Activated CD4-positive, CD25-positive, alpha-beta regulatory T cell treated with anti-CD3 and anti-CD28 coated beads, Interleukin-2, amount 50 U/mL, for 24 hours (primary cell): ENCODE data around the gene RNF115.
"Not testable (repeated sequence)": the region's sequence is repeated elsewhere in the genome, so short reads cannot be mapped to it uniquely, and the experiment has no call there.

Source experiments
- ATAC-seq, 2 donors: fragments of 150-1000 bp; cut with Tn5 transposase; one replicate each; pipeline ENCODE4 v1.10.0; 2021; ENCODE audit warnings: mild to moderate bottlenecking in 1 of 2, moderate library complexity in 1 of 2

Gene RNF115

GRCh38 chr1:145729196-145729595, 94.7 kb downstream of the RNF115 start:
- ATAC-seq = no peak

- ATAC-seq = not testable (repeated sequence)
Measured at GRCh38 chr1:145726193-145726592, 97.7 kb downstream of the RNF115 start.

- peak; percentile 74 to 81 for ATAC-seq
Measured at GRCh38 chr1:145720878-145721671, 102.8 kb downstream of the RNF115 start.

- no peak for ATAC-seq
Measured at GRCh38 chr1:145720556-145720877, 103.4 kb downstream of the RNF115 start.

GRCh38 chr1:145719230-145720079, 104.4 kb downstream of the RNF115 start, which contains the start of gene CD160:
TSS of gene CD160 (plus strand) at chr1:145719499. CDS start at chr1:145728328, 8,829 bp downstream.
- ATAC-seq = peak in 1 of 2 donors; percentile 50

- ATAC-seq = not testable (repeated sequence)
Measured at GRCh38 chr1:145718465-145718864, 105.4 kb downstream of the RNF115 start.

GRCh38 chr1:145717833-145718232, 106.1 kb downstream of the RNF115 start:
- no peak for ATAC-seq

- ATAC-seq = no peak
Measured at GRCh38 chr1:145716641-145717345, 107.1 kb downstream of the RNF115 start.

DNA sequence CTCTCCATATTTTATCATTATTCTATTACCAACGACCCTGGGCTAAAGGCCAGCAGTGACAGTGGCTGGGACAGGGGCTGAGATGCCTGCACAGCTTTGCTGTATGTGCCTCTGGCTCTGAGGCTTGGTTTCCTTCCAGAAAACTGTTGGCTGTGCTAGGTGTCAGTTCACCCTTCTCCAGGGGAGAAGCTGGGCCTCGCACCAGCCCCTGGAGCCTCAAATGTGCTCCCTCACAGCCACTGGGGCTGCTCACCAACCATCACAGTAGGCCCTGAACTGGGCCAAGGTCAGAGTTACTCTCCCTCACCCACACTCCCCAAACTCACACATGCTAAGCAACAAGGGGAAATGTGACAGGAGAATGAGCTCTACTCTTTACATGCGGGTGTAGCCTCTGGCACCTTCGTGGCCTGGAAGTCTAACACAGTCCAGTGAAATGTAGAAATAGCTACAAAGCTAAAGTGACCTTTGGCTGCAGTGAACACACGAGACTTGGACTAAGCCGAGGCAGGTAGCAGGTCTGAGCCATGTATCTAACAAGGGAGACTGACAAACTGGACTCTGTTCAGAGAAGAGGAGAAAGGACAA, 109.3 kb downstream of the RNF115 start:
- no peak for ATAC-seq

DNA sequence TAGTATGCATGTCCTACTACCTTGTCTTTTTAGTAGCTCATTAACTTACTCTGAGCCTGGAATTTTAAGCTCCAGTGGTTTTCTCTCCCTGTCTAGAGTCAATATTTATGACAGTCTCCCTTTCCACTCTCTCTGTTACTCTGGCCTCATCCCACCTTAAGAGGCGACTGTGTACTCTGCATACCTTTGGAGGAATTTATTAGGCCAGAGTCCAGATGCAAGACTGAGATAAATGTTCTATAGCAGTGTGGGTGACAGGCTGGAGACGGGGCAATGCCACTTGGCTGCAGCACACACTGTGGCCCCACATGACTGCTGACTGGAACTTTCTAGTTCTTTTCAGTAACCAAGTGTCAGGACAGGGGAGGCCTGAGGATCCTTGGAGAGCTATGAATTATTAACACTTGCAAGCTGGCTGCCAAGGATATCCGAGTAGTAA, 112.7 kb downstream of the RNF115 start:
- ATAC-seq = no peak

- ATAC-seq = no peak
Measured at GRCh38 chr1:145710291-145711027, 113.4 kb downstream of the RNF115 start.

- no peak for ATAC-seq
Measured at GRCh38 chr1:145708063-145708462, 115.8 kb downstream of the RNF115 start.

DNA sequence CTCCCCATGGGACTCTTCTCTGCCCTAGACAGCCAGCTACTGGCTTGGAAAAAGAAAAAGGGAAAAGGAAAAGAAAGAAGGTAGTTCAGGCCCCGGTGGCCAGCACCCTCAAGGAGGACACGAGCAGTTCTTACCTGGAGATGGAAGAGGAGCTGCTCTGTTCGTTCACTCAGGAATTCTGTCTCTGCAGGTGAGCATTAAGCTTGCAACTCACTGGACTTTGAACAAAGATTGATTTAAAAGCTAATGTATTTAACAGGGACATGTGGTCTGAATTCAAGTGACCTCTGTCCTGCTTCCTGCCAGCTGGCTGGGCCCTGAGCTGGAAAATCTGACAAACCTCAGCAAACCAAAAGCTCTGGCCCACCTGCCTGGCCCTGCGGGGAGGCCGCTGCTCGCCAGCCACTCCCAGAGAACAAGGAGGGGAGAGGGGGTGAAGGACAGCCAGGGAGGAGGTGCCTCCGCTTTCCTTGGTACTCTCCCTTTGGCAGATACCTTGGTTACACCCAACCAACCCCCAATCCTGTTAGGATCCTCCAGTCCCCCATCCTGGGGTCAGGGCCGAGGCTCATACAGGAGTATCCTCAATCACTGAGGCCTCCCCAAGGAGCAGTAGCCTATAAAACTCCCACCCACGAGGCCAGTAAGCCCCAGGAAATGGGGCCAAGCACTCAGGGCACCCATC, 116.6 kb downstream of the RNF115 start, which contains the start of gene PDZK1:
Gene PDZK1, minus strand, starts transcription at position 186 of the 685 bp plus-strand sequence. CDS start 19,347 bp downstream, outside the sequence.
- no peak for ATAC-seq

- ATAC-seq = no peak
Measured at GRCh38 chr1:145706086-145706664, 117.7 kb downstream of the RNF115 start.

DNA sequence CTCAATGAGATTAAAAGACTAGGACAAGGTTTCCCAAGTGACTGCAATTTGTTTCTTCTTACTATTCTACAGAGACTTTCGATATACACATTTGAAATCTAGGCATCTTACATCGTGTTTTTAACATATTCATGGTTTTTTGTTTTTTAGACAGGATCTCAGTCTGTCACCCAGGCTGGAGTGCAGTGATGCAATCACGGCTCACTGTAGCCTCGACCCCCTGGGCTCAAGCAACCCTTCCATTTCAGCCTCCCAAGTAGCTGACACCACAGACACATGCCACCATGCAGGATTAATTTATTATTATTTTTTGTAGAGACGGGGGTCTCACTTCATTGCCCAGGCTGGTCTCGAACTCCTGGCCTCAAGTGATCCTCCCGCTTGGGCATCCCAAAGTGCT, 118.3 kb downstream of the RNF115 start:
- ATAC-seq = no peak

DNA sequence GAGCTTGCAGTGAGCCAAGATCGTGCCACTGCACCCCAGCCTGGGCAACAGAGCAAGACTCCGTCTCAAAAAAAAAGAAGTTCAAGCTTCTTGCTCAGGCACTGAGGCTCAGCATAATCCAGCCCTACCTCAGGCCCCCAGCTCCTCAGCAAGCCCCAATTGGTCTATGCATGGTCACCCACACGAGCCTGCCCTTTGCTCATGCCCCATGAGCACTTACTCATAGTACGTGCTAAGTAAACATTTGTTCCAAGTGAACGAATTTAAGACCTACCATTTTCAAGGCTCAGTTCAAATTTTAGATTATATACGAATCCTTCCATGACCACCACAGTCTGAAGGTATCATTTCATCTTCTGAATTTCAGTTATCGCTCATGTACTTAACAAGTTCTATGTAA, 121.1 kb downstream of the RNF115 start:
- no peak for ATAC-seq

GRCh38 chr1:145702052-145702451, 121.8 kb downstream of the RNF115 start:
- ATAC-seq = no peak

DNA sequence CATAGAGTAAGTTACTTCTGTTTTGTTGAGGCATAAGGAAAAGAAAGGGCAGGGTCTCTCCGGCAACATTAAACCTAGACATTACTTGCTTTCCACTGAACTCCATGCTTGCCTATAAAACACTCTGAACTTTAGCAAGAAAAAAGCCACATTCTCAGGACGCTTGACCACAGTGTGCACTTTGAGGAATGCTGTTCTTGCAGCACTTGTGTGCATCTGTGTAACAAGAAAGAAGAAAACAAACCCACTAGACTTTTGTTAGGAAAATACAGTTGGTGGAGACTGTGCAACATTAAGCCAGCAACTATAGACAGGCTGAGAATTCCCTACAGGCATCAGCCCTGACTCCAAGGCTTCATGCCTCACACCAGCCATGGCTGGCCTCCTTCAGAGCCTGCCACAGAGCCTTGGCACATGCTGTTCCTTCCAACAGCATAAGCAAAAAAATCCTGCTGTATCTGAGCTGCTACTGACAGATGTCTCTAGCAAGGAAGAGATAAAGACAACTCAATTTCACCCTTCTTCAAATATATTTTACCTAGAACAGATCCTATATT, 122.5 kb downstream of the RNF115 start:
- ATAC-seq = no peak

- ATAC-seq = no peak
Measured at GRCh38 chr1:145696630-145696960, 127.3 kb downstream of the RNF115 start.

DNA sequence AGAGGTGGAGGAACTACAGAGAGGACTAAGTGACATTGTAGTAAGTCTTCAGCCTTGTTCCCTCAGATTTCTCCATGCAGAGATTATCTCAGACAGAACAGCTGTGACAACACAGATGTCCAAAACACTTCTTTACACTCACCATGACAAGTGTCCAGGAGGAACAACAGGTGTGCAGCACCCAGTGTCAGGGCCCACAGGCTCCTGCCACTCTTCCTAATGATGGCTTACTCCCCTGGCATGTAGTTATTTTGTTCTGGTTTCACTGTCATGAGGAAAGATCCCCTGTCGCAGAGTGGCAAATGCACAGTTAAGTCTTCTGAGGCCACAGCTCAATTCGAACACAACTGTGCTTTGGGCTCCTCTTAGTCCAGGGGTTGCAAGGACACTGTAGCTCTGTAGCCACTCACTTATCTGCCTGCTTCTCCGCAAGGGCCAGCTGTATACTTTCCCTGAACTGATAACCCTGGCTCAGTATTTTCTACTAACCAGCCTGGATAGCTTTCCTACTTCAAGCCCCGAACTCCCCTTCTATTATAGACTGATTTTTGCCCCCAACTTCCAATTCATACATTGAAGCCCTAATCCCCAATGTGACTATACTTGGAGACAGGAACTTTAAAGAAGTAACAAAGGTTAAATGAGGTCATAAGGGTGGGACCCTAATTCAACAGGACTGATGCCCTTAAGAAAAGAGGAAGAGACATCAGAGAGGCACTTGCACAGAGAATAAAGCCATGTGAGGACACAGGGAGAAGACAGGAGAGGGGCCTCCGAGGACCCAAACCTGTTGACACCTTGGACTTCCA, 127.9 kb downstream of the RNF115 start:
- ATAC-seq = no peak
